ENCODE data around the gene ARHGAP26. TPM values are rescaled to one million over a fixed set of nuclear protein-coding genes. Genes with fewer than 3 reads are reported as not detected.

Gene ARHGAP26
- total RNA-seq, 1 donor from 2014 or later: 17.1 TPM

DNA sequence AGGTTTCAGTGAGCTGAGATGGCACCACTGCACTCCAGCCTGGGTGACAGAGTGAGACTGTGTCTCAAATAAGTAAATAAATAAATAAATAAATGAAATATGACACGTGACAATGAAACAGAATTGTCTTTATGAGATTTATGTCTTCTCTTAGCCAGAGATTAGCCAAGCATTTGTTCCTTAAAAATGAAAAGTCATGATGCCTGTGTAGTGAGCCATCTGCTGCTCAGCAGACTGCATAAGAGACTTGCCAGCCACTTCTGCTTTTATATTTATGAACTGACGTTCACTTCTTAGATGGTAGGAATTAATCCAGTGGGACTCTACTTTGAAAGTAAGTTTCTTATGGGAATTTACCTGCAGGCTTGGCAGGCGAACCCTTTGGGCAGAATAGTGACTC, 405.9 kb downstream of the ARHGAP26 start:
- no peaks in the 10 kb centered on the region for H3K36me3 ChIP-seq (ENCODE audit: control insufficient read depth, insufficient read depth, low read length)
- TF ChIP-seq, protein P1, sequence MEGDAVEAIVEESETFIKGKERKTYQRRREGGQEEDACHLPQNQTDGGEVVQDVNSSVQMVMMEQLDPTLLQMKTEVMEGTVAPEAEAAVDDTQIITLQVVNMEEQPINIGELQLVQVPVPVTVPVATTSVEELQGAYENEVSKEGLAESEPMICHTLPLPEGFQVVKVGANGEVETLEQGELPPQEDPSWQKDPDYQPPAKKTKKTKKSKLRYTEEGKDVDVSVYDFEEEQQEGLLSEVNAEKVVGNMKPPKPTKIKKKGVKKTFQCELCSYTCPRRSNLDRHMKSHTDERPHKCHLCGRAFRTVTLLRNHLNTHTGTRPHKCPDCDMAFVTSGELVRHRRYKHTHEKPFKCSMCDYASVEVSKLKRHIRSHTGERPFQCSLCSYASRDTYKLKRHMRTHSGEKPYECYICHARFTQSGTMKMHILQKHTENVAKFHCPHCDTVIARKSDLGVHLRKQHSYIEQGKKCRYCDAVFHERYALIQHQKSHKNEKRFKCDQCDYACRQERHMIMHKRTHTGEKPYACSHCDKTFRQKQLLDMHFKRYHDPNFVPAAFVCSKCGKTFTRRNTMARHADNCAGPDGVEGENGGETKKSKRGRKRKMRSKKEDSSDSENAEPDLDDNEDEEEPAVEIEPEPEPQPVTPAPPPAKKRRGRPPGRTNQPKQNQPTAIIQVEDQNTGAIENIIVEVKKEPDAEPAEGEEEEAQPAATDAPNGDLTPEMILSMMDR (IDR thresholded peaks at IDR 0.05; ENCODE audit: insufficient read depth, low read length, severe bottlenecking): no peak
- no peak overlapping the region for H3K4me3 ChIP-seq (ENCODE audit: low read depth, low read length)
- FAIRE-seq (no peak), DNase-seq (ENCODE audit: low read depth) (no peak)
- no peaks in the 10 kb centered on the region for H3K27me3 ChIP-seq (ENCODE audit: control insufficient read depth, insufficient read depth, low read length)

DNA sequence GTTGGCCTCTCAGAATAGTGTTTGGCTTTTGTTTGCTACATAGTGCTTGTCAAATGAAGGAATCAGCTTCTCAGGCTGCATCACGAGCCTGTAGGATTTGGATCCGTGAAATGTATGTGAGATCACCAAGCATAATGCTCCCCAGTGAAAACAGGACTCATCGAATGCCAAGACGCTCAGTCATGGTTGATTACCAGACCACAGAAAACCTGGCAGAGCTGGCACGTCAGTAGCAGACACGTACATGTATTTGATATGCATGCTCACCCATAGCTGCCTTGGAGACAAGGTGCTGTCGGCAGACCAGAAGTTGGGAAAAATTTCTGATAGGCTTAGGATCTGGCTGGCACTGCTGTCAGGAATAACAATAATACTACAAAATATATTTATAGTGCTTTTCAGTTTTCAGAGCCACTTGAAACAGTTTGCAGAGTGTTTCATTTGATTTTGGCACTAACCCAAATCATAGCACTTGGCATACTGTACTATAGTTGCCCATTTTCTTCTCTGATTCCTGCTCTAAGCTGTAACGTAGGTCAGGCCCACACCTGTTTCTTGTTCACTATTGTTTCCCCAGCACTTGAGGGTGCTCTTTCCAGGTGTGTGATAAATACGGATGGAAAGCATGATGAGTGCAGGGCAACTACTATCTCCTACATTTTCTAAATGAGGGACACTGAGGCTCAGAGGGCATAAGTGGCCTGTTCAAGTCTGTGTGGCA, 407.2 kb downstream of the ARHGAP26 start:
- peak; percentile 81 for FAIRE-seq
- peak; percentile 100 for DNase-seq (ENCODE audit: low read depth)
- no peaks in the 10 kb centered on the region for H3K27me3 ChIP-seq (ENCODE audit: control insufficient read depth, insufficient read depth, low read length)

DNA sequence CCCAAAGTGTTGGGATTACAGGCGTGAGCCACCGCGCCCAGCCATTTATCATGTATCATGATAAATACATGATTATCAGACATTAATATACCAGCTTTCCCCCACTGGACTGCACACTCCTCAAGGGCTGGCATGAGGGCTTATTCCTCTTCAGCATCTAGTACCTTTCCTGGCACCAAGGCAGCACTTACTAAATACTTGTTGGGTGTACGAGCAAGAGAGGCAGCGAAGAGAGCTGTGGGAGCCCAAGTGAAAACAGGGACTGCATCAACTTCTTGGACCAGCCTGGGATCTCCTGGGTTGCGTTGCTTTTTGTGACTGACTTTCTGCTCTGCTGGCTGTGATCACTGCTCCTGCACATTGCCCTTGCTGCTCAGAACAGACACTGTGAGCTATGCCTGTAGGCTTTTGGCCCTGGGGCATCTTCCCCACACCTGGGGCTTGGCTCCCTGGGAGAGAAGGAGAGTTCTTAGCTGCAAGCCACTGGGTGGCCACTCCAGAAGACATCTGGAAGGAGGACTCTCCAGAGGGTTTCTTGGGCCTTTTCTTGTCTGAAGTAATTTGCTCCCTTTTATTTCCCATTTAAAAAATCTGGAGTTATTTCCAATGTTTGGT, 409.1 kb downstream of the ARHGAP26 start:
- H3K27me3 ChIP-seq (ENCODE audit: control insufficient read depth, insufficient read depth, low read length): no peaks in the 10 kb centered on the region
- FAIRE-seq (no peak), DNase-seq (ENCODE audit: low read depth) (no peak)
- H3K4me3 ChIP-seq (ENCODE audit: low read depth, low read length): no peak overlapping the region
- H3K36me3 ChIP-seq (ENCODE audit: control insufficient read depth, insufficient read depth, low read length): no peaks in the 10 kb centered on the region
- TF ChIP-seq, protein P1 (IDR thresholded peaks at IDR 0.05; ENCODE audit: insufficient read depth, low read length, severe bottlenecking): no peak

More for the DNA sequence above, 407.2 kb downstream of the ARHGAP26 start:
- Histone ChIP-seq H3K4me3 (ENCODE audit: low read depth, low read length) (no peak overlapping the region), H3K36me3 (ENCODE audit: control insufficient read depth, insufficient read depth, low read length) (no peaks in the 10 kb centered on the region)
- TF ChIP-seq, protein P1 (IDR thresholded peaks at IDR 0.05; ENCODE audit: insufficient read depth, low read length, severe bottlenecking): no peak

DNA sequence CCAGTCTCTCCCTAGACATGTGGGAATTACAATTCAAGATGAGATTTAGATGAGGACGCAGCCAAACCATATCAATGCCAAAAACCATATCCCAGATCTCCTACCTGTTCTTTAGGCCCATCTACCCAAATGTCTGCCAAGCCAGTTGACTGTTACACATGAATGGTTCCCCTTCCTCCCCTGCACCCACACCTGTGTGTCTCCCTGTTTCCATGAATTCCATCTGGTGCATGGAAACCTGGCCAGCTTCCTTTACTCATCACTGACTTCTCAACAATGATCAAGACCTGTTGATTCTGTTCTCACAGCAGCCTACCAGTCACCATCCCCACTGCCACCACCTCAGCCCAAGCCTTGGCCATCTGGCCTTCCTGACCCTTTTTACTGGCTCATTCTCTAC, 410.6 kb downstream of the ARHGAP26 start:
- FAIRE-seq: no peak
- Histone ChIP-seq H3K4me3 (ENCODE audit: low read depth, low read length) (no peak overlapping the region), H3K36me3 (ENCODE audit: control insufficient read depth, insufficient read depth, low read length) (no peaks in the 10 kb centered on the region), H3K27me3 (ENCODE audit: control insufficient read depth, insufficient read depth, low read length) (no peaks in the 10 kb centered on the region)
- DNase-seq (ENCODE audit: low read depth): no peak
- TF ChIP-seq, protein P1 (IDR thresholded peaks at IDR 0.05; ENCODE audit: insufficient read depth, low read length, severe bottlenecking): no peak

DNA sequence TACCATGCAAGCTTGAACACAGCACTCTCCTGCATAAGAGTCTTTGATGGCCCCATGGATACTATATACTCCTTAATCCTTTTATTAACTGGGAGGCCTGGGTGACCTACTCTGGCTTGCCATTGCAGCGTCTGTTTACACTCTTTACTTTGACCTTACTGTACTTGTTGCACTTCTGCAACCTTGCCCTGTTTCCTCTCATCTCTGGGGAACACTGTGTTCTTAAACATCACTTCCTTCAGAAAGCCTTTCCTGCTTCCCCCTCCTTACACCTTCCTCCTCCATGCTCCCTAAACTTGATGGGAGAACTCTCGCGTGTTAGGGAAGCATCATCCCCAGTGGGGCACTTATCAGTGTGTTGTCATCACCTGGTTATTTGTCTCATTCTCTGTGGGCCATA, 411.0 kb downstream of the ARHGAP26 start:
- TF ChIP-seq, protein P1 (IDR thresholded peaks at IDR 0.05; ENCODE audit: insufficient read depth, low read length, severe bottlenecking): no peak
- Histone ChIP-seq H3K4me3 (ENCODE audit: low read depth, low read length) (no peak overlapping the region), H3K36me3 (ENCODE audit: control insufficient read depth, insufficient read depth, low read length) (no peaks in the 10 kb centered on the region), H3K27me3 (ENCODE audit: control insufficient read depth, insufficient read depth, low read length) (no peaks in the 10 kb centered on the region)
- FAIRE-seq (no peak), DNase-seq (ENCODE audit: low read depth) (no peak)

Data from bronchial epithelial cell (primary cell).